GM18499 (cell line): ENCODE measurements around the gene ZNF579.
"Not testable (repeated sequence)": the region's sequence is repeated elsewhere in the genome, so short reads cannot be mapped to it uniquely, and the experiment has no call there.

Experiments
- ATAC-seq: cut with Tn5 transposase; IDR thresholded peaks from one replicate; pipeline ENCODE4 v1.9.1; 2021; ENCODE audit warnings: moderate number of reproducible peaks; ENCODE audit not compliant: insufficient read depth, unreplicated experiment

Gene ZNF579

DNA sequence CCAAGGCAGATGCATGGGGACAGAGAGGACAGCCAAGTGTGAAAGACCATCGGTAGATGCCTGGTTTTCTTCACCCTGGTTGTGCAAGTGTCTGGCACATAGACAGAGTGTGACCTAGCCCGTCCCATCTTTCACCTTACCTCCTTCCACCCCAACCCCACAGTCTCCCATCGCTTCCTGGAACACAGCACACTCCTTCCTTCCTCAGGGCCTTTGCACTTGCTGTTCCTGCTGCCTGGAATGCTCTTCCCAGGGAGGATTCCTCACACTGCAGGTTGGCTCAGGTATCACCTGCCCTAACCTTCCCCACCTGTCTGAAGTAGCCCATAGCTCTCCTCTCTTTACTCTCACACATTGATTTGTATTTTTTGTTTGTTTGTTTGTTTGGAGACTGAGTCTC lies 15.7 kb upstream of the ZNF579 start:
- no peak for ATAC-seq

DNA sequence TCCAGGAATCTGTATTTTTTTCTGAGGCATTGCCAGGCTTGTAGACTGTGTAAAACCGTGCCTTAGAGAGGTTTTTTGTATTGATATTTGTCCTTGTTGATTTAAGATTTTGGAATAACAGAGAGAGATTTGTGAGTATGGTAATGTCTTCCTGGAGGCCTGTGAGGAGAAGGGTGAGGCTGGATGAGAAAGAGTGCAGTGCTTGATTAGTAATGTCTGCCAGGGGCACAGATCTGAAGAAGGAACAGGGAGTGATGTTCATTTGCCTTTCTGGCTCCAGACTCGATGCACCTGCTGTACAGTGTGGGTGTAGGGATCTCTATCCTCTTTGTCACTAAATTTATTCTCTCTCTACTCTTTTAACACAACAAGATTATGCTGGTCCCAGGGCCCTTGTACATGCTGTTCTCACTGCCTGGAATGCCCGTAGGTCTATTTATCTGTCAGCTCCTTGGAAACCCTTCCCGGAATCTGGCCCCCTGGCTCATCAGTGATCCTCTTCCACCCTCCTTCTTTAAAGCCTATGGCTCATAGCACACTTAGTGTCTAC lies 14.4 kb upstream of the ZNF579 start:
- no peak for ATAC-seq

DNA sequence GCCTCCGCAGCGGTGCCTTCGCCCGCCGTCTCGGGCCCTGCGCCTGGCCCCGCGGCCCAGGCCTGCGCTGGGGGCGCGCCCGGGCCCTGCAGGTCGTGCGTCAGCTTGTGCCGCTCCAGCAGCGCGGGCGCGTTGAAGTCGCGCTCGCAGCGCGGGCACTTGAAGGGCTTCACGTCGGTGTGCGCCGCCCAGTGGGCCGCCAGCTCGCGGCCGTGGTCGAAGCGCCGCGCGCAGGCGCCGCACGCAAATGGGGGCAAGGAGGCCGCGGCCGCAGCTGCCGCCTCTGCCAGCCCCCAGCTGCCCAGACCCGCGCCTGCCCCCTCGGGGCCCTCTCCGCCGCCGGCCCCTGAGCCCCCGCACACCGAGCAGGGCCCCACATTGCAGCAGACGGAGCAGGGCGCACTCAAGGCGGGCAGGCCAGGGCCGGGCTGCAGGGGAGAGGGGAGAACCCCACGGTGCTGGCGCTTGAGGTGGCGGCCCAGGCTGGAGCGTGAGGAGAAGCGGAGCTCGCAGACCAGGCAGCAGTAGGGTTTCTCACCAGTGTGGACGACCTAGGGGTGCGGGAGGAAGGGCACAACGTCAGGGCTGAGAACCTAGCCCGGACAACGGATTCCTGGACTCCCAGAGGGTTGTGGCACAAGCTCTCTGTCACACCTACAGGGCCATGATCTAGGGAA lies 12.6 kb upstream of the ZNF579 start:
- no peak for ATAC-seq

DNA sequence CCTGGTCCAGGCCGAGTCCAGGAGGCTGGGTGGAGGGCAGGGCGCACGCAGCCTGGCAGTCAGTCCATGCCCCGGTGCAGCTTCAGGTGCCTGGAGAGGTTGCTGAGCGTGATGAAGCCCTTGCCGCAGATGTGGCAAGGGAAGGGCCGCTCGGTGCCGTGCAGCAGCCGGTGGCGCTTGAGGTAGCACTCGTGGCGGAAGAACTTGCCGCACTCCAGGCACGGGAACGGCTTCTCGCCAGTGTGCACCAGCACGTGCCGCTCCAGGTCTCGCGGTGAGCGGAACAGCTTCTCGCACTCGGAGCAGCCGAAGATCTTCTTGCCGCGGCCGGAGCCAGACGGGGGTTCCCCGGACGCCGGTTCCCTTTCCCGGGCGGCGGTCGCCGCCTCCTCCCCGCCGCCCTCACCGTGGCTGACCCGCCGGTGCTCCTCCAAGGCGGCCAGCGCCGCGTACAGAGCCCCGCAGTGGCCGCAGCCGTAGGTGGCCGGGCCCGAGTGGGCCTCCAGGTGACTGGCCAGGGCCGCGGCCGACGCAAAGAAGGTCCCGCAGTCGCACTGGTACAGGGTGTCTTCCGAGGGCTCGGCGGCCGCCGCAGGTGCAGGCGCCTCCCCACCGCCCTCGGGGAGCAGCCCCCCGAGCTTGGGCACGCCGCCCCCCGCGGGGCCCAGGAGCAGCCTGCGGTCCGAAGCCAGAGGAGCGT lies 11.9 kb upstream of the ZNF579 start:
- ATAC-seq, result no peak

DNA sequence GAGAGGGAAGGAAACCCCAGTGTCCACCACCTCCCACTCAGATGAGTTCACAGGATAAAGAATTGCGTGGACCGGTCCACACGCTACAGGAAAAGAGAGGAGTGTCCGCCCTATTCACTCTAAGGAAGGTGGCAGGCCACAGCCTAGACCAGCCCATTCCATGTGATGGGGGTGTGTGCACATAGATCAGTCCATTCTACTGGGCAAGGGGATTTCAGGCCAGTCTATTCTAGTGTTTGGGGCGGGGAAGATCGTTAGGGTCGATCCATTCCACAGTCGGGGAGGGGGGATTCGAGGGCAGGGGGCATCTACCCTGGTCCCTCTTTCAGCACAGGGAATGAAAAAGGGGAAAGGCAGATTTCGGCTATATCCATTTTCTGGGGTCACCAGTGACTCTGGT lies 10.9 kb upstream of the ZNF579 start:
- ATAC-seq, result no peak

DNA sequence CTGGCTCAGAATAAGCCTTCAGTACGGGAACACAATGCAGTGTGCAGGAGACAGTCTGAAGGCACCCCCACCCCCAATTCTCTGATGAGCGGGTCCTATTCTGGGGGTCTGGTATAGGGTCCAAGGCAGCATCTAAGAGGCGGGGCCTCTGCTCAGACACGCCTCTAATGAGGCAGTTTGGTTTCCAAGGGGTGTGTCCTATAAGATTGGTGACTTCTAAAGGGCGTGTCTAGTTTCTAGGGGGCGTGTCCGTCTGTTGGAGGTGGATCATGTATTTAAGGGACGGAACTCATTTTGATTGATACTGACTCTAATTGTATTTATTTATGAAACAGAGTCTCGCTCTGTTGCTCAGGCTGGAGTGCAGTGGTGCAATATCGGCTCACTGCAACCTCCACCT lies 10.0 kb upstream of the ZNF579 start:
- no peak for ATAC-seq

DNA sequence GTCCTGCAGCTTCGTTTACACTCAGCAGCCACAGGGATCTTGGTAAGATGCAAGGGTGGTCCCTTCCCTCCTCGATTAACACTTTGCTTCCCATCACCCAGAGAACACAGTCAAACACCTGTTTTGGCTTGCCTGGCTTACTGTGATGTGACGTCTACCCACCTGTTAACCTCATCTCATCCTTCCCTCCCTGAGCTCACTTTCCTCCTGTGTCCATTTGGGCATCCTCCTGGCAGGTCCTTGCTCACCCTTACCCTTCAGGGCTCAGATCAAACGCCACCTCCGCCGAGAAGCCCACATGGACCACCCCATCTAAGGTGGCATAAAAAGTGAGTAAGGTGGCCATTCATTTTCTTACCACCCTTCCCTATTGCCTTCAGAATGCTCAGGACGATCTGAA lies 9.5 kb upstream of the ZNF579 start:
- no peak for ATAC-seq

DNA sequence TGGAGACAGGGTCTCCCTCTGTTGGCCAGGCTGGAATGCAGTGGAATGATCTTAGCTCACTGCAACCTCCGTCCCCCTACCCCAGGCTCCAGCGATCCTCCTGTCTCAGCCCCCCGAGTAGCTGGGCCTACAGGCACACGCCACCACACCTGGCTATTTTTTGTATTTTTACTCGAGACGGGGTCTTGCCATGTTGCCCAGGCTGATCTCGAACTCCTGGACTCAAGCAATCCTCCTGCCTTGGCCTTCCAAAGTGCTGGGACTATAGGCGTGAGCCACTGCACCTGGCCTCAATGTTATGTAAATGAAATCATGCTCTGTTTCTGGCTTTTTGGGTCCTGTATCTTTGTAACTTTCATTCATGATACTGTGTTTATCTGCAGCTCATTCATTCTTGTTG lies 8.1 kb upstream of the ZNF579 start:
- no peak for ATAC-seq

DNA sequence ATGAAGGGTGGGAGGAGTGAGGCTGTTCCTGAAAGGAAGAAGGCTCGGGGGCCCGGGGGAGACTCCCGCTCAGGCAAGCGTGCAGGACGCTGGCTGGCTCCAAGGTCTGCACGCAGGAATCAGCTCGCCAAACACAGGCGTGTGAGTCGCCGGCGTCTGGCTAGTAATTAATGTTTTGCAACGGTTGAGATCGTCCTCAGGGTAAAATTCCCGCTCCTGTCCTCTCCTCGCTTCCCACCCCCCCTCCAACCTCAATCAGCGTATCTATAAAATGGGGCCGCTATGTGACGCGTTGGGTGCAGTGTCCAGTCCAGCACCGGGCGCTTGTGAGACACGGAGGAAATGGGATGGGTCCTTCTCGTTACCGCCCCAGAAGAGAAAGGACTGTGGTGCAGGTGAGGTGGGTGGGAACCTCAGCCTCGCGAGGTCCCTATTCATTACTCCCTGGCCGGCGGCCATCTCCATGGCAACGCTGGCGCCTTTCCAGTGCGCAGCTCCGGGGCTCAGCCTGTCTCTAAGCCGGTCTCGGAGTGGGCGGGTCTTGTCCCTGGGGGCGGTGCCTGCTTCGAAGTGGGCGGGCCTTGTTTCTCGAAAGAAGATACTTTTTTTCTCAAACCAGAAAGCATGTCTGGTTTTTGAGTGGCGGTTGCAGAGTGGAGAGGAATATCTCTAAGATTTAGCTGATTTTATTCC lies 6.5 kb upstream of the ZNF579 start:
- no peak for ATAC-seq

DNA sequence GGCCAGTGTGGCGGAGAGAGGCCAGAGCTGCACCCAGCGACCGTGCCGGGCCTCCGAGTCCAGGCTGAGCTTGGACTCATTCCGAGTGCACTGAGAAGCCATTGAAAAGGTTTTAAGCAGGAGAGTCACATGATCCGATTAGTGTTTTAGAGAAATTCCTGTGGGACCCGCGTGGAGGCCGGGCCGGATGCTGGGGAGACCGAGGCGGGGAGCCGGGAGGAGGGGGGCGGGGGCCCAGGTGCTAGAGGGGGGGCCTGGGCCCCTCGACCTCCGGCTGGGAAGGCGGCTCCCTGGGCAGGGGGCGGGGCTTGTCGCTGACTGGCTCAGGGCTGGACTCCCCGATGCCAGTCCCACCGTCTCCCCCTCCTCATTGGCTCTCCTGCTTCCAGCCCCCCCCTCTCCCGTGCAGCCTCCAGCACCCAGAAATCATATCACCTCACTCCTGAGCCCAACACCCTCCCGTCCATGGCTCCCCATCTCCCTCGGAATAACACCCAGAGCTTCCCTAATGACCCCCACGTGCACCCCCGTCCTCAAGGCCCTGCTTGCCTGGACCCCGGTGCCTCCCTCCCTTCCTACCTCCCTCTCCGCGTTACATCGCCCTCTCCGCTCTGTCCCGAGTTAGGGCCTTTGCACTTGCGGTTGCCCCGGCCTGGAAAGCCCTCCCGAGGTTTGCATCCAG lies 5.2 kb upstream of the ZNF579 start:
- ATAC-seq, result no peak

DNA sequence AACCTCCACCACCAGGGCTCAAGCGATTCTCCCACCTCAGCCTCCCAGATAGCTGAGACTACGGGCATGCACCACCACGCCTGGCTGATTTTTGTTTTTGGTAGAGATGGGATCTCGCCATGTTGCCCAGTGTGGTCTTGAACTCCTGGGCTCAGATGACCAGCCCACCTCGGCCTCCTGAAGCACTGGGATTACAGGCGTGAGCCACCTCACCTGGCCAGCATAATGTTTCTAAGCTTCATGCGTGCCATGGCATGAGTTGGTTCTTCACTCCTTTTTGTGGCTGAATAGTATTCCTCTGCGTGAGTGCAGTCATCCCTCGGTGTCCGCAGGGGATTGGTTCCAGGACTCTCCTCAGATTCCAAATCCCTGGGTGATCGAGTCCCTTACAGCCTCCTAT lies 4.2 kb upstream of the ZNF579 start:
- ATAC-seq, result no peak

DNA sequence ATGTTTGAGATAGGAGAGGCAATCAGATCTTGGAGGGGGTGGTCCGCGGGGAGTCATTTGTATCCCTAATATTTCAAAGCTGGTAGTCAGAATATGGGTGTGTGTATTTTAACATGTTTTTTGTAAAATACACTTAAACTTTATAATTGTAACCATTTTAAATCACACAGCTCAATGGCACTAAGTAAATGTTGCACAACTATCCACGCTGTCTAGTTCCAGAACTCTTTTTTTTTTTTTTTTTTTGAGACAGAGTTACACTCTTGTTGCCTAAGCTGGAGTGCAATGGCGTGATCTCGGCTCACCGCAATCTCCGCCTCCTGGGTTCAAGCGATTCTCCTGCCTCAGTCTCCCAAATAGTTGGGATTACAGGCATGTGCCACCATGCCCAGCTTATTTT lies 3.2 kb upstream of the ZNF579 start:
- ATAC-seq, result not testable (repeated sequence)

DNA sequence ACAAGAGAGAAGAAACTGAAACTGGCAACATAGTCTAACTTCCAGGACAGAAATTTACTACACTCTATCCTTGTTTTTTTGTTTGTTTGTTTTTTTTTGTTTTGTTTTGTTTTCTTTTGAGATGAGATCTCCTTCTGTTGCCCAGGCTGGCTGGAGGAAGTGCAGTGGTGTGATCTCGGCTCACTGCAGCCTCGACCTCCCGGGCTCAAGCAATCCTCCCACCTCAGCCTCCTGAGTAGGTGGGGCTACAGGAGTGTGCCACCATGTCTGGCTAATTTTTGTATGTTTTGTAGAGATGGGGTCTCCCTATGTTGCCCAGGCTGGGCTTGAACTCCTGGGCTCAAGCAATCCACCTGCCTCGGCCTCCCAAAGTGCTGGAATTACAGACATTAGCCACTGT lies 1.6 kb upstream of the ZNF579 start:
- not testable (repeated sequence) for ATAC-seq

DNA sequence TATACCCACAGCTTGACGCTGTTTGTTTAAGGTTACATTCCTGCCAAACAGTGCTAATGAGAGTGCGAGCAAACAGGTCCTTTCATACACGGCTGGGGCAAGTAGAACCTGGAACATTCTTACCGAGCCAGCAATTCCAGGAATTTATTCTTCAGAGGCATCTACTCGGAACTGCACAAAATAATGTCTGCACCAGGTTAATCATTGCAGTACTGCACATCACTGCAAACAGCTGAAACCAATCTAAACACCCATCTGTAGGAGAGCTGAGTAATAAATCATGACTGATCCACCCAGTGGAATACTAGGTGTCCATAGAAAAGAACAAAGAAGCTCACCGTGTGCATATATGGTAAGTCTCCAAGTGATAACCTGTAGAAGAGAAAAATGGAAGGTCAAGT lies 1.2 kb upstream of the ZNF579 start:
- no peak for ATAC-seq

DNA sequence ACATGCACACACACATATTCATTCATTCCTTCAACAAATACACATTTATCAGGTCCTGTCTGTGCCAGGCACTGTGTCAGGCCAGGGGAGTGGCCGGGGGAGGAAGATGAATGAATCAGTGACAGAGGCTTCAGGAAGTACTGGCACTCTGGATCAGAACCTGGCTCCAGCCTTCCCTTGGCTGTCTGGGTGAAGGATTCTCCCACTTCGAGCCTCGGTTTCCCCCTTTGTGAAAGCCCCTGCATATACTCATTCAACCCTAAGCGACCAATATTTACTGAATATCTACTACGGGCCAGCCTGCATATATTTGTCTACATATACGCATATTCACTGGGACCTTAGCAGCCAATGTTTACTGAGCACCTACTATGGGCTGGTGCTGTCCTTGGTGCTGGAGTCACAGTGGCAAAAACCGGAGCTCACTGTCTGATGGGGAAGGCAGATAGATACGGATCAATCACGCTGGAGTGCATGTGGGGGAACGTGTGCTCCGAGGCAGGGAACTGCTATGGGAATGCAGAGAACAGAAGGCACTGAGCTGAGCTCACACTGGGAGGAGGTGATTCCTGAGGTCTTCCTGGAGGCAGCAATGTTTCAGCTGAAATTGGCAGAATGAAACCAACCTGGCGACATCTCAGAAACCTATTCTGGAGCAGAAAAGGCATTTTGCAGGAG lies 636 bp upstream of the ZNF579 start:
- no peak for ATAC-seq

DNA sequence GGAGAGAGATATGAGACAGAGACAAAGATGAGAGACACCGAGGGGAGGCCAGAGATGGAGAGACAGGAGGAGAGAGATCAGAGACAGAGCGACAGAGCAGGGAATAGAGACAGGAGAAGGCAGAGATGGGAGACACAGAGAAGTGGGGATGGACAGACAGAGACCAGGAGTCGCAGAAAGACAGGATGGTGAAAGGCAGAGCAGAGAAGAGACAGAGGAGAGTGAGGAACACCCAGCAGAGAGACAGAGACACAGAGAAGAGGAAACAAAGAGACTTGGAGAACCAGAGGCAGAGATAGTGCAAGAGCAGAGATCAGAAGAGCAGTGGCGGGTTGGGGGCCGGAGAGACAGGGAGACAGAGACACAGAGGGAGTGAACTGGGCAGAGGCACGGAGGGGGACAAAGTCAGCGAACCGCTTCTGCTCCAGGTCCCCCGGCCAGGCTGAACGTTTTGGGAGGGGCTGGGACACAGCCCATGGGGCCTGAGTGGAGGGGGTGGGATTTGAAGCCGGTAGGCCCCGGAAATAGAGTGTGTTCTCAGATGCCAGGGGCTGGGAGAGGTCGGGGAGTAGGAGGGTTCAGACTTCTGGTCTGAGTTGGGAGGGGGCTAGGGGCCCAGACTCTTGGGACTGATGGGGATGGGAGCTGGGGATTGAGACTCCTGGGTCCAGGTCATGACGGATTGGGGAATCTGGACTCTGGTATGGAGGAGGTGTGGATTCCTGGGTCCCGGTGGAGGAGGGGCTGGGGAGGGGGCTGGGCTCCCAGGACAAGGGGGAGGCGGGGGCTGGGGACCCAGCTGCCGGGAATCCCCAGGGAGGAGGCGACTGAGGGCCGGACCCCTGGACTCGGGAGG lies 654 bp downstream of the ZNF579 start:
- ATAC-seq, result no peak

DNA sequence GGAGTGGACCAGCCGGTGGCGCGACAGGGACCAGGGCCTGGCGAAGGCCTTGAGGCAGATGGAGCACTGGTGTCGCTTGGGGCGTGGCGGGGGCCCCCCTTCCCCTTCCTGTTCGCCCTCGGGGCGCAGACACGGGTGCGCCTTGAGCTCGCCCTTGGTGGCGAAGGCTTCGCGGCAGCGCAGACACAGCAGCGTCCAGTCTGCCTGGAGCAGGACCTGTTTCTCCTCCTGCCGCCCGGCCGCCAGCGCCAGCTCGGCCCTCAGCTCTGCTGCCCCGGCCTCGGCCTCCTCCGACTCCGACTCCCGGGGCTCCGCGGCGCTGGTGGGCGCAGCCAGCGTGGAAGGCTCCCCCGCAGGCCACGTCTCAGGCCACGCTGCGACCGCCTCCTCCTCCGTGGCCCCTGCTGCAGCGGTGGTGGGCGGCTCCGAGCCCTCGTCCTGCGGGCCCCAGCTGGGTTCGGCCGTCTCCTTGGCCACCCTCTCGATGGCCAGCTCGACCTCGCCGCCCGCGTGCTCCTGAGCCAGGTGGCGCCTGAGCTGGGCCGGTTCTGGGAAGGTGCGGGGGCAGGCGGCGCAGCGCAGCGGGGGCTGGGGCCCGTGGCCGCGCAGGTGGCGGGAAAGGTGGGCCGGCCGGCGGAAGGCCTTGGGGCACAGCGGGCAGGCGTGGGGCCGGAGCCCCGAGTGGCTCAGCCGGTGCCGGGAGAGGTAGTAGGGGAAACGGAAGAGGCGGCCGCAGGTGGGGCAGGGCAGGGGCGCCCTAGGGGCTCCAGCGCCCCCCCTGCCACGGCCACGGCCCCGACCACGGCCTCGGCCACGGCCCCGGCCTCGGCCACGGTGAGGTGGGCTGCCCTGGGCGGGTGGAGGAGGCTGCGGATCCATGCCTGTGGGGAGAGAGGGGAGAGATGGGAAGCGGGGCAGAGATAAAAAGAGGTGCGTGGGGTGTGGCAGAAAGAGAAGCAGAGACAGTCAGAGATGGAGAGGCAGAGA lies 1.6 kb downstream of the ZNF579 start:
- ATAC-seq, result no peak

DNA sequence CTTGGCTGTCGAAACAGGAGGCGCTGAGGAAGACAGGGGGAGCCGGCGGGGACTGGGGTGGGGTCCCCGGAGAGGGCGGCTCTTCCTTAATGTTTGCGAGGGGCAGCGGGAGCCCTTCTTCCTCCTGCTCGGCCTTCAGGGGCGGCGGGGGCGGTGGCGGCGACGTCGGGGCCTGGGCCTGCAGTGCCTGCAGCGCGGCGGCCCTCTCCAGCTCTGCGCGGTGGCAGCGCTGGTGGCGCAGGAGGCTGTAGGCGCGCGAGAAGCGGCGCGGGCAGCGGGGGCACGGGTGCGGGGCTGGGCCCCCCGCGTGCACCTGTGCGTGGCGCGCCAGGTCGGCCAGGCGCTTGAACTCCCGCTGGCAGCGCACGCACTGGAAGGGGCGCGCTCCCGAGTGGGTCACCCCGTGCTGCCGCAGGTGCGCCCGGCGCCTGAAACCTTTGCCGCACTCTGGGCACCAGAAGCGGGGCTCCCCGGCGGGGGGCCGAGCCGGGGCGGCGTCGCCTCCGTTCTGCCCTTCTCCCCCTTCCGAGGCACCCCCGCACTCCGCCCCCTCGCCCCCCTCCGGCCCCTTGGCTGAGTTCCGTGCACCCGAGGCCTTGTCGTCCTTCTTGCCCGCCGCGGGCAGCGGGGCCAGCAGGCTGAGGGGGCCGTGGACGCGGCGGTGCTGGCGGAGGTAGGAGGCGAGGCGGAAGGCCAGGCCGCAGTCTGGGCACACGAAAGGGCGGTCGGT lies 2.5 kb downstream of the ZNF579 start:
- no peak for ATAC-seq
